ENCODE measurements around the gene C17orf100. TPM values are rescaled to one million over a fixed set of nuclear protein-coding genes. Genes with fewer than 3 reads are reported as not detected.

C17orf100 gene
- total RNA-seq, 2 experiments from 2014 or later = 2.4 to 5.2 TPM

DNA sequence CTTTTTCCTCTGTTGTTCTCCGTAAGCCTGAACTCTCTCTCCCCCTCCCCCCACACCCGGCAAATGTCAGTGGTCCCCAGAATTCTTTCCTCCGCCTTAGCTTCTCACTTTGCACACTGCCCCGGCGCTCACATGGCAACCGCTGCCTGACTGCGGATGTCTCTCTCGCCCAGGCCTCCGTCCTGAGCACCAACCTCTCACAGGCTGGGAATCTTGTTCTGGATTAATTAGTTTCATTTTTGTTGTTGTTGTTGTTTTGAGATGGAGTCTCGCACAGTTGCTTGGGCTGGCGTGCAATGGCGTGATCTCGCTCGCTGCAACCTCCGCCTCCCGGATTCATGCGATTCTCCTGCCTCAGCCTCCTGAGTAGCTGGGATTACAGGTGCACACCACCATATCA, 16.7 kb downstream of the C17orf100 start:
- Histone ChIP-seq H3K79me2 (ENCODE audit: insufficient read depth, low read depth, low read length) (no peaks in the 10 kb centered on the region), H3K4me3 (ENCODE audit: low read depth, low read length, poor library complexity, severe bottlenecking) (no peak overlapping the region), H3K4me2 (ENCODE audit: low read length) (no peak overlapping the region), H3K9me2 (ENCODE audit: insufficient read depth, low read length) (no peaks in the 10 kb centered on the region), H3K4me1 (ENCODE audit: insufficient read depth, low read length, poor library complexity, severe bottlenecking) (no peaks in the 10 kb centered on the region), H3K36me3 (ENCODE audit: insufficient read depth, low read length) (peaks cover 13% of the 10 kb centered on the region; the same call in 1 of the 2 replicates), H3K27ac (ENCODE audit: low read depth, low read length, poor library complexity, severe bottlenecking) (no peak overlapping the region), H2AFZ (ENCODE audit: low read length) (no peak overlapping the region), H3K9me3 (ENCODE audit: low read length) (no peaks in the 10 kb centered on the region), H4K20me1 (ENCODE audit: insufficient read depth, low read length) (no peaks in the 10 kb centered on the region)
- BruUV-seq (replicated peaks) = no TSS peak
- TF ChIP-seq EZH2phosphoT487 (IDR thresholded peaks at IDR 0.05; ENCODE audit: borderline replicate concordance, low read depth, low read length) = no peak
- TF ChIP-seq, protein P1, sequence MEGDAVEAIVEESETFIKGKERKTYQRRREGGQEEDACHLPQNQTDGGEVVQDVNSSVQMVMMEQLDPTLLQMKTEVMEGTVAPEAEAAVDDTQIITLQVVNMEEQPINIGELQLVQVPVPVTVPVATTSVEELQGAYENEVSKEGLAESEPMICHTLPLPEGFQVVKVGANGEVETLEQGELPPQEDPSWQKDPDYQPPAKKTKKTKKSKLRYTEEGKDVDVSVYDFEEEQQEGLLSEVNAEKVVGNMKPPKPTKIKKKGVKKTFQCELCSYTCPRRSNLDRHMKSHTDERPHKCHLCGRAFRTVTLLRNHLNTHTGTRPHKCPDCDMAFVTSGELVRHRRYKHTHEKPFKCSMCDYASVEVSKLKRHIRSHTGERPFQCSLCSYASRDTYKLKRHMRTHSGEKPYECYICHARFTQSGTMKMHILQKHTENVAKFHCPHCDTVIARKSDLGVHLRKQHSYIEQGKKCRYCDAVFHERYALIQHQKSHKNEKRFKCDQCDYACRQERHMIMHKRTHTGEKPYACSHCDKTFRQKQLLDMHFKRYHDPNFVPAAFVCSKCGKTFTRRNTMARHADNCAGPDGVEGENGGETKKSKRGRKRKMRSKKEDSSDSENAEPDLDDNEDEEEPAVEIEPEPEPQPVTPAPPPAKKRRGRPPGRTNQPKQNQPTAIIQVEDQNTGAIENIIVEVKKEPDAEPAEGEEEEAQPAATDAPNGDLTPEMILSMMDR (conservative IDR thresholded peaks at IDR 0.05; ENCODE audit: low read length) = no peak
- ChIA-PET CTCF (ENCODE audit: unreplicated experiment) (no interaction called here), POLR2A (no interaction called here)
- intact Hi-C loops (cut with micrococcal nuclease; ENCODE audit: unreplicated experiment) = no loop called here
- no peak for DNase-seq (ENCODE audit: low spot score)

DNA sequence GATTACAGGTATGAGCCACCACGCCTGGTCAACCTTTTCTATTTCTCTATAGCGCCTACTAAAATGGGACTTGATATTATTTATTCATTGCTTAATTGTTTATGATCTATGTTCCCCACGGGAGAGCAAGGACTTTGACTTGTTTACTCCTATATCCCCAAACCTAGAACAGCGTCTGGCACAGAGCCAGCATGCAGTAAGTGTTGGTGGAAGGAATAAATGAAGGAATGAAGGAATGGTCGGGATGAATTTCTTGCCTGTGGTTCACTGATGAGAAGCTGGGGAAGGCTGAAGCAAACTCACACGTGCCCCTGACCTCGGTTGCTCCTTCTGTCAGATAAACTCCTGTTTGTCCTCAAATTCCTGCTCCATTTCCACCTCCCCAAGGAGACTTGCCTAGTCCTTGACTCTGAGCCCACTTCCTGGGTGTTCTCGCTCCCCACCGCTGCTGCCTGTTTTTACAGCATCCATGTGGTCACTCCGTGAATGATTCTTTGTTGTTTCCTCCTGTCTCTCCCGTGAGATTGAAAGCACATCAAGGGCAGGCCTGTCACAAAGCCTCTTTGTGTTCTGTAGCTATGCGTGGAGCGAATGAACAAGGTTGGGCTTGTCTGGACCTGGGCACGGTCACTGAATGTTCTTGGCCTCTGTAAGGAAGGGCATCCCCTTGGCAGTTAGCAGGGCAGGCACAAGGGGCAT, 17.3 kb downstream of the C17orf100 start:
- BruUV-seq (replicated peaks) = no TSS peak
- no peak overlapping the region for H3K27ac ChIP-seq (ENCODE audit: low read depth, low read length, poor library complexity, severe bottlenecking)
- intact Hi-C loops (cut with micrococcal nuclease; ENCODE audit: unreplicated experiment) = no loop called here
- no peak for DNase-seq (ENCODE audit: low spot score)
- H3K9me2 ChIP-seq (ENCODE audit: insufficient read depth, low read length) = no peaks in the 10 kb centered on the region
- H2AFZ ChIP-seq (ENCODE audit: low read length) = no peak overlapping the region
- no peak overlapping the region for H3K4me3 ChIP-seq (ENCODE audit: low read depth, low read length, poor library complexity, severe bottlenecking)
- no peaks in the 10 kb centered on the region for H3K9me3 ChIP-seq (ENCODE audit: low read length)
- H3K4me1 ChIP-seq (ENCODE audit: insufficient read depth, low read length, poor library complexity, severe bottlenecking) = no peaks in the 10 kb centered on the region
- POLR2A ChIA-PET = no interaction called here
- no peak overlapping the region for H3K4me2 ChIP-seq (ENCODE audit: low read length)
- no peak for TF ChIP-seq EZH2phosphoT487 (IDR thresholded peaks at IDR 0.05; ENCODE audit: borderline replicate concordance, low read depth, low read length)
- TF ChIP-seq, protein P1 (conservative IDR thresholded peaks at IDR 0.05; ENCODE audit: low read length) = no peak
- no peaks in the 10 kb centered on the region for H3K79me2 ChIP-seq (ENCODE audit: insufficient read depth, low read depth, low read length)
- peaks cover 8% of the 10 kb centered on the region; the same call in 1 of the 2 replicates for H3K36me3 ChIP-seq (ENCODE audit: insufficient read depth, low read length)
- CTCF ChIA-PET (ENCODE audit: unreplicated experiment) = no interaction called here
- H4K20me1 ChIP-seq (ENCODE audit: insufficient read depth, low read length) = no peaks in the 10 kb centered on the region

DNA sequence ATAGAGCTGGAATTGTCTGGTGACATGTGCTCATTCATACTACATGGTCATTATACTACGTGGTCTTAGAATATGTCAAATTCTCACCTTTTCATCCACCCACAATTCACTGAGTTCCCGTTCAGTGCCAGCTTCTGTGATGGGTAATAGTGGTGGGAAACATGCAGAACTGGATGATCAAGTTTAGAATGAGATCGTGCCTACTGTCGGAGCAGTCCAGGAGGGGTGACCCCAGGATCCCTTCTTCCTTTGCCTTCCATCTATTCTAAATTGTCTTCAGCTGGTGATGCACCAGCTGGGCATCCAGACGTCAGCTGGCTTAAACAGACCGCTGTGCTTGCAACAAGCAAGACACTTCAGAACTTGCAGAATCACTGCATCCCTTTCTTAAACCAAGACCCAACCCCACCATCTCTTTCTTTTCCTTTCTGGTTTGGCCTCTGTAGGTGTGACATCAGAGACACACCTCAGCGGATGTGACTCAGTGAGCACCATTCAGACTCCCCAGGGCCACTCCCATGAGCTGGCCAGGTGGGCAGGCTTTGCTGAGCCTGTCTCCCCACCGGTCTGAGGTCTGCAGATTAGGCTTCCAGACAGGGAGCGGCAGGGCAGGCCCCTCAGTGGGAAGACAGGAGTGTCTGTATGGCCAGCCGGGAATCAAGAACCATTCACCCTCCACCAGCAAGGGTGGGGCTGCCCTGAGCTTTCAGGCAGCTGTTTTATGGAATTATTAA, 18.1 kb downstream of the C17orf100 start:
- H2AFZ ChIP-seq (ENCODE audit: low read length) = no peak overlapping the region
- POLR2A ChIA-PET = interaction anchor here (0.7 kb wide), 1 partner anchor 265 kb away, joined by 6 read pairs; no protein-coding TSS in a partner anchor
- intact Hi-C loops (cut with micrococcal nuclease; ENCODE audit: unreplicated experiment) = no loop called here

More for the DNA sequence above, 18.1 kb downstream of the C17orf100 start:
- Histone ChIP-seq H3K79me2 (ENCODE audit: insufficient read depth, low read depth, low read length) (no peaks in the 10 kb centered on the region), H4K20me1 (ENCODE audit: insufficient read depth, low read length) (no peaks in the 10 kb centered on the region), H3K9me3 (ENCODE audit: low read length) (no peaks in the 10 kb centered on the region), H3K4me1 (ENCODE audit: insufficient read depth, low read length, poor library complexity, severe bottlenecking) (no peaks in the 10 kb centered on the region), H3K9me2 (ENCODE audit: insufficient read depth, low read length) (no peaks in the 10 kb centered on the region), H3K4me3 (ENCODE audit: low read depth, low read length, poor library complexity, severe bottlenecking) (no peak overlapping the region), H3K4me2 (ENCODE audit: low read length) (no peak overlapping the region), H3K27ac (ENCODE audit: low read depth, low read length, poor library complexity, severe bottlenecking) (no peak overlapping the region), H3K36me3 (ENCODE audit: insufficient read depth, low read length) (peaks cover 7% of the 10 kb centered on the region; the same call in 1 of the 2 replicates)
- no peak for TF ChIP-seq EZH2phosphoT487 (IDR thresholded peaks at IDR 0.05; ENCODE audit: borderline replicate concordance, low read depth, low read length)
- TF ChIP-seq, protein P1 (conservative IDR thresholded peaks at IDR 0.05; ENCODE audit: low read length) = no peak
- BruUV-seq (replicated peaks) = no TSS peak
- CTCF ChIA-PET (ENCODE audit: unreplicated experiment) = no interaction called here
- no peak for DNase-seq (ENCODE audit: low spot score)
